ENCODE data around the gene DMRTB1.

DMRTB1 gene

GRCh38 chr1:53501065-53502005, 42.1 kb downstream of the DMRTB1 start:
- H3K9ac ChIP-seq (ENCODE audit: low read depth in 1 of 2, low read length in 2 of 2) = no peak overlapping the region
- H3K9me3 ChIP-seq (ENCODE audit: control insufficient read depth in 1 of 2, low read length in 2 of 2) = no peaks in the 10 kb centered on the region
- H3K27me3 ChIP-seq (ENCODE audit: control insufficient read depth in 1 of 2, insufficient read depth in 2 of 2, low read length in 2 of 2) = peaks cover 0 to 4% of the 10 kb centered on the region in 2 donors
- H3K36me3 ChIP-seq (ENCODE audit: control insufficient read depth in 1 of 2, insufficient read depth in 2 of 2, low read length in 2 of 2) = no peaks in the 10 kb centered on the region
- H3K4me1 ChIP-seq (ENCODE audit: control insufficient read depth in 1 of 2, insufficient read depth in 2 of 2, low read length in 2 of 2) = no peaks in the 10 kb centered on the region
- H3K4me3 ChIP-seq (ENCODE audit: low read depth in 1 of 2, low read length in 2 of 2) = no peak overlapping the region
- H3K27ac ChIP-seq (ENCODE audit: low read depth, low read length) = no peak overlapping the region

DNA sequence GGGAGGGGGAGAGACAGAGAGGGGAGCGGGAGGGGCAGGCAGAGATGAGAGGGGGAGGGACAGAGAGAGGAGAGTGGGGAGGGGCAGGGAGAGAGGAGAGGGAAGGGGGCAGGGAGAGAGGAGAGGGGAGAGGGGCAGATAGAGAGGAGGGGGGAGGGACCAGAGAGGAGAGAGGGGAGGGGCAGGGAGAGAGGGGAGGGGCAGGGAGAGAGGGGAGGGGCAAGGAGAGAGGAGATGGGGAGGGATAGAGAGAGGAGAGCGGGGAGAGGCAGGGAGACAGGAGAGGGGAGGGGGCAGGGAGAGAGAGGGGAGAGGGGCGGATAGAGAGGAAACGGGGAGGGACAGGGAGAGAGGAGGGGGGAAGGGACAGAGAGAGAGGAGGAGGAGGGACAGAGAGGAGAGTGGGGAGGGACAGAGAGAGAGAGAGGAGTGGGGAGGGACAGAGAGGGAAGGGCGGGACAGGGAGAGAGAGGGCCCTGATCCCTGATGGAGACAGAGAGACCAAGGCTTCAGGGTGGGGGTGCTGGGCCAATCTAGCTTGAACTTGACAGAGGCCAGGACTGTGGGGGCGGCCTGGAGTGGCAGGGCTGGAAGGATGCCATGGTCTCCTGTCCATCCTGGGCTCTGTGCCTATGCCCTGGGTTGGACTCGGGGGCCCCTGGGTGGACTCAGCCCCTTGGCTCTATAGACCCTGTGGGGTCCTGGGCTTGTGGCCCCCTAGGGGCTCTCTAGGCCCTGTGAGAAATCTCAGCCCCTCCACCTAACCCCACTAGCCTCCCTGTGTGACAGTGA, 43.6 kb downstream of the DMRTB1 start:
- Histone ChIP-seq H3K27ac (ENCODE audit: low read depth, low read length) (no peak overlapping the region), H3K4me3 (ENCODE audit: low read depth in 1 of 2, low read length in 2 of 2) (no peak overlapping the region), H3K27me3 (ENCODE audit: control insufficient read depth in 1 of 2, insufficient read depth in 2 of 2, low read length in 2 of 2) (peaks cover 0 to 4% of the 10 kb centered on the region in 2 donors), H3K4me1 (ENCODE audit: control insufficient read depth in 1 of 2, insufficient read depth in 2 of 2, low read length in 2 of 2) (no peaks in the 10 kb centered on the region), H3K9me3 (ENCODE audit: control insufficient read depth in 1 of 2, low read length in 2 of 2) (no peaks in the 10 kb centered on the region), H3K36me3 (ENCODE audit: control insufficient read depth in 1 of 2, insufficient read depth in 2 of 2, low read length in 2 of 2) (no peaks in the 10 kb centered on the region), H3K9ac (ENCODE audit: low read depth in 1 of 2, low read length in 2 of 2) (no peak overlapping the region)

DNA sequence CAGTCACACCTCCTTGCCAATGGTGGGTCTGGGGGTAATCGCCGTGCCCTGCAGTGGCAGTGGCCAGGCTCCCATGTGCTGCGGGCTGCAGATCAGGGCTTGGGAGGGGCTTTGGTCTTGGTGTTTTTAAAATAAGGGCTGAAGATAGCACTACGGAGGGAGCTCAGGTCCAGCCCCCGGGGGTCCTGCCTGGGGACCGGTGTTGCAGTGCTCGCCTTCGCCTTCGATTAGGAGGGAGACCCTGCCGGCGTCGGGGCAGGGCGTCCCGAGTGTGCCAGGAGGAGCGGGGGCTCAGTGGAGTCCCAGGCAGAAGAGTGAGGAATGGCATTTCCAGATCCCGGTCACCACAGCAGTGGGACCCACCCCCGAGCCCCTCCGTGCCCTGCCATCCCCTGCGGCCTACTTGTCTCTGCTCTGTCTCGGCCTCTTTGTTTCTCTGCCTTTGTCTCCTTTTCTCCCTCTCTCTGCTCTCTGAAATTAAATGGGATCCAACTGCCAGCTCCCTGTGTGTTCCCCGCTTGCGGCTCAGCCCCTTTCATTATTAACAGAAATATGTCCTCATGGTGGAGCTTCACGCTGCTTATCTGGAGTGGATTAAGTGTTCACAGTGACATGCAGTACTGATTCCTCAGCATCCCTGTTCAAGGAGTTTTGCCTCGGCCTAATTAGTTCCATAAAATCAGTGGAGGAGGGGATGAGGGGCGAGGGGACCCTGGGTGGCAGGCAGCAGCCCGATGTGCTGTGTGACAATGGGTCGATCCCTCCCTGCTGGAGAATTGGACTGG, 44.4 kb downstream of the DMRTB1 start:
- Histone ChIP-seq H3K27ac (ENCODE audit: low read depth, low read length) (no peak overlapping the region), H3K36me3 (ENCODE audit: control insufficient read depth in 1 of 2, insufficient read depth in 2 of 2, low read length in 2 of 2) (no peaks in the 10 kb centered on the region), H3K27me3 (ENCODE audit: control insufficient read depth in 1 of 2, insufficient read depth in 2 of 2, low read length in 2 of 2) (peaks cover 0 to 4% of the 10 kb centered on the region in 2 donors)

GRCh38 chr1:53504901-53505300, 45.7 kb downstream of the DMRTB1 start:
- peaks cover 0 to 4% of the 10 kb centered on the region in 2 donors for H3K27me3 ChIP-seq (ENCODE audit: control insufficient read depth in 1 of 2, insufficient read depth in 2 of 2, low read length in 2 of 2)
- H3K27ac ChIP-seq (ENCODE audit: low read depth, low read length) = no peak overlapping the region
- no peaks in the 10 kb centered on the region for H3K4me1 ChIP-seq (ENCODE audit: control insufficient read depth in 1 of 2, insufficient read depth in 2 of 2, low read length in 2 of 2)
- H3K4me3 ChIP-seq (ENCODE audit: low read depth in 1 of 2, low read length in 2 of 2) = no peak overlapping the region
- H3K9ac ChIP-seq (ENCODE audit: low read depth in 1 of 2, low read length in 2 of 2) = no peak overlapping the region
- no peaks in the 10 kb centered on the region for H3K36me3 ChIP-seq (ENCODE audit: control insufficient read depth in 1 of 2, insufficient read depth in 2 of 2, low read length in 2 of 2)
- no peaks in the 10 kb centered on the region for H3K9me3 ChIP-seq (ENCODE audit: control insufficient read depth in 1 of 2, low read length in 2 of 2)

More for the DNA sequence above, 44.4 kb downstream of the DMRTB1 start:
- Histone ChIP-seq H3K9me3 (ENCODE audit: control insufficient read depth in 1 of 2, low read length in 2 of 2) (no peaks in the 10 kb centered on the region), H3K9ac (ENCODE audit: low read depth in 1 of 2, low read length in 2 of 2) (no peak overlapping the region), H3K4me3 (ENCODE audit: low read depth in 1 of 2, low read length in 2 of 2) (no peak overlapping the region), H3K4me1 (ENCODE audit: control insufficient read depth in 1 of 2, insufficient read depth in 2 of 2, low read length in 2 of 2) (no peaks in the 10 kb centered on the region)

DNA sequence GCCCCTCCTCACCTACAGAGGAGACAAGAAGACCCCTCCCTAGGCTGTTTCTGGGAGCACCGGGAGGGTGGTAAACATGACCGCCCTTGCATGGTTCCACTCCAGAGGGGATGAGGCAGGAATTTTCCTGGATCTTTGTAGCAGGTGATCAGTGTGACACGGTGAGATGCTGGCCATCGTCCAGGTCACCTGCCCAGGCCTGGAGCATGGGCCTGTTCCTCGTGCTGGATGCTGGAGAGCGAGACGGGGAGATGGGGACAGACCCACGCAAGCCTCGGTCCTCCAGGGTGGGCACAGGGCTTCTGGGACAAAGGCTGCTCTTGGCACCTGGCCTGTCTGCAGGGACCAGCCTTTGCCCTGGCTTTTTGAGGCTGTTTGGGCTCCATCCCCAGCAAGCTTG, 46.2 kb downstream of the DMRTB1 start:
- Histone ChIP-seq H3K9ac (ENCODE audit: low read depth in 1 of 2, low read length in 2 of 2) (no peak overlapping the region), H3K9me3 (ENCODE audit: control insufficient read depth in 1 of 2, low read length in 2 of 2) (no peaks in the 10 kb centered on the region), H3K27ac (ENCODE audit: low read depth, low read length) (no peak overlapping the region), H3K36me3 (ENCODE audit: control insufficient read depth in 1 of 2, insufficient read depth in 2 of 2, low read length in 2 of 2) (no peaks in the 10 kb centered on the region), H3K27me3 (ENCODE audit: control insufficient read depth in 1 of 2, insufficient read depth in 2 of 2, low read length in 2 of 2) (peaks cover 0 to 4% of the 10 kb centered on the region in 2 donors), H3K4me3 (ENCODE audit: low read depth in 1 of 2, low read length in 2 of 2) (no peak overlapping the region), H3K4me1 (ENCODE audit: control insufficient read depth in 1 of 2, insufficient read depth in 2 of 2, low read length in 2 of 2) (no peaks in the 10 kb centered on the region)

DNA sequence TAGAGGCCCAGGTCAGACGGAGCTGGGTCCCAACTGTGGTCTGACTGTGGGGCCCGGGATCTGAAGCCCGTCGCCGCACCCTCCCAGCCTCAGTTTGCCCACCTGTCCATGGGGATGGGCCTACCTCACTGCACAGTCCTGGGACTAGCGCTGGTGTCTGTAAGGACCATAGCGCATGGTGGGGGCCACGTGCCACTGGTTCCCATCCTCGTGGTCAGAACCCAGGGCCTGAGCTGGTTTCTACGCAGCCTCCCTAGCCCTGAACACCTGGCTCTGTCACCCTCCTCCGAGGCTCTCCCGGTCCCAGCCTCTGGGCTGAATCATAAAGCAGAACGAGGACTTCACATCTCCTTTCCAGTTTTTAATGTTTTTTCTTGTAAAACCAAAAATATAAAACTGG, 46.7 kb downstream of the DMRTB1 start:
- Histone ChIP-seq H3K36me3 (ENCODE audit: control insufficient read depth in 1 of 2, insufficient read depth in 2 of 2, low read length in 2 of 2) (no peaks in the 10 kb centered on the region), H3K4me3 (ENCODE audit: low read depth in 1 of 2, low read length in 2 of 2) (no peak overlapping the region), H3K4me1 (ENCODE audit: control insufficient read depth in 1 of 2, insufficient read depth in 2 of 2, low read length in 2 of 2) (no peaks in the 10 kb centered on the region), H3K27me3 (ENCODE audit: control insufficient read depth in 1 of 2, insufficient read depth in 2 of 2, low read length in 2 of 2) (peaks cover 0 to 4% of the 10 kb centered on the region in 2 donors), H3K9ac (ENCODE audit: low read depth in 1 of 2, low read length in 2 of 2) (no peak overlapping the region), H3K9me3 (ENCODE audit: control insufficient read depth in 1 of 2, low read length in 2 of 2) (no peaks in the 10 kb centered on the region), H3K27ac (ENCODE audit: low read depth, low read length) (no peak overlapping the region)

- H3K4me1 ChIP-seq (ENCODE audit: control insufficient read depth in 1 of 2, insufficient read depth in 2 of 2, low read length in 2 of 2) = no peaks in the 10 kb centered on the region
- H3K9me3 ChIP-seq (ENCODE audit: control insufficient read depth in 1 of 2, low read length in 2 of 2) = no peaks in the 10 kb centered on the region
- no peaks in the 10 kb centered on the region for H3K36me3 ChIP-seq (ENCODE audit: control insufficient read depth in 1 of 2, insufficient read depth in 2 of 2, low read length in 2 of 2)
- no peak overlapping the region for H3K27ac ChIP-seq (ENCODE audit: low read depth, low read length)
- no peak overlapping the region for H3K9ac ChIP-seq (ENCODE audit: low read depth in 1 of 2, low read length in 2 of 2)
- no peak overlapping the region for H3K4me3 ChIP-seq (ENCODE audit: low read depth in 1 of 2, low read length in 2 of 2)
- H3K27me3 ChIP-seq (ENCODE audit: control insufficient read depth in 1 of 2, insufficient read depth in 2 of 2, low read length in 2 of 2) = no peaks in the 10 kb centered on the region
Observed at GRCh38 chr1:53506355-53507050, 47.3 kb downstream of the DMRTB1 start.

DNA sequence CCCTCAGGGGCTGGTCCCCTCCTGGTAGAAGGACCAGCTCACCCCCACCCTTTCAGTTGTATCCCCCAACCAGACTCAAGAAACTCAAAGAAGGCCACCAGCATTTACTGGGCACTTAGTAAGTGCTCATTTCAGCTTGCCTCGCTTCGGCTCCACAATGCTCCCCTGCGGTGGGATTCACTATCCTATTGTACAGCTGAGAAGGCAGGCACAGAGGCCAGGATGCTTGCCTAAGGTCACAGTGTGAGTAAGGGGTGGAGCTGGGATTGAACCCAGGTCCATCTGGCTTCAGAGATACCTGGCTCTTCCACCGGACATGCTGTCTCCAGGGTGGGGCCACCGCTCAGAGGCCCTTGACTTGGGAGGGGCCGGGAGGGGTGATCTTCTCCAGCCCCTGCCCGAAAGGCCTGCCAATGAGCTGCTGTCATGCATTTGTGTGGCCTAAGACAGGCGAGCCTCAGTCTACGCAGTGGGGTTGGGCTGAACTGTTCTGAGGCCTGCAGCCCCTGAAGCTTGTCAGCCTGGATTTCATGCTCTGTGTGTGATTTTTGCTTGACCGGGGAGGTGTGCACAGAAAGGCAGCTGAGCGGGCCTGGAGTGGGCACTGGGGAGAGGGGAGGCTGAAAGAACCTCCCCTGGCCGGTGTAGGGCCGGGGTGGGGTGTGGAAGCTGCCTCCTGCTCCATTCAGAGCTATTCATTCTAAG, 48.1 kb downstream of the DMRTB1 start:
- Histone ChIP-seq H3K4me1 (ENCODE audit: control insufficient read depth in 1 of 2, insufficient read depth in 2 of 2, low read length in 2 of 2) (no peaks in the 10 kb centered on the region), H3K36me3 (ENCODE audit: control insufficient read depth in 1 of 2, insufficient read depth in 2 of 2, low read length in 2 of 2) (no peaks in the 10 kb centered on the region), H3K9me3 (ENCODE audit: control insufficient read depth in 1 of 2, low read length in 2 of 2) (no peaks in the 10 kb centered on the region), H3K9ac (ENCODE audit: low read depth in 1 of 2, low read length in 2 of 2) (no peak overlapping the region), H3K27me3 (ENCODE audit: control insufficient read depth in 1 of 2, insufficient read depth in 2 of 2, low read length in 2 of 2) (no peaks in the 10 kb centered on the region), H3K27ac (ENCODE audit: low read depth, low read length) (no peak overlapping the region), H3K4me3 (ENCODE audit: low read depth in 1 of 2, low read length in 2 of 2) (no peak overlapping the region)
